HepG2 (cell line): ENCODE data around the gene C20orf204. TPM values are rescaled to one million over a fixed set of nuclear protein-coding genes. Genes with fewer than 3 reads are reported as not detected.
A peak's percentile ranks its signal among the peaks of the same experiment; 100 is the strongest.

Experiments used
- DMAP1 ChIP-seq: IDR thresholded peaks from 2 replicates; pipeline ENCODE4 v1.6.1; 2016
- FOSL1 ChIP-seq: sonication (generic); formaldehyde crosslinking; IDR thresholded peaks from 2 replicates; pipeline ENCODE4 v1.9.0; 2021; ENCODE audit warnings: missing genetic modification reagents, borderline replicate concordance
- HOXA7 ChIP-seq: sonication (generic); formaldehyde crosslinking; IDR thresholded peaks from 2 replicates; pipeline ENCODE4 v1.8.1; 2022; ENCODE audit warnings: mild to moderate bottlenecking, missing genetic modification reagents, moderate library complexity
- MAF1 ChIP-seq: sonication (generic); formaldehyde crosslinking; IDR thresholded peaks from 2 replicates; pipeline ENCODE4 v1.5.0; 2020; ENCODE audit warnings: missing genetic modification reagents, borderline replicate concordance
- NPAS2 ChIP-seq: sonication (generic); formaldehyde crosslinking; IDR thresholded peaks from 2 replicates; pipeline ENCODE4 v1.8.0; 2022; ENCODE audit warnings: mild to moderate bottlenecking, missing genetic modification reagents, borderline replicate concordance
- PCBP2 ChIP-seq: fragments of 200-400 bp; formaldehyde crosslinking; optimal IDR thresholded peaks from 2 replicates; pipeline ENCODE3; 2018; ENCODE audit warnings: low read length, low read depth; ENCODE audit not compliant: poor library complexity, severe bottlenecking
- PHF20 ChIP-seq: sonication (generic); formaldehyde crosslinking; IDR thresholded peaks from 2 replicates; pipeline ENCODE4 v1.5.0; 2020; ENCODE audit warnings: mild to moderate bottlenecking, missing genetic modification reagents
- POGZ ChIP-seq: sonication (generic); formaldehyde crosslinking; IDR thresholded peaks from 2 replicates; pipeline ENCODE4 v1.4.0; 2020; ENCODE audit warnings: mild to moderate bottlenecking, missing genetic modification reagents
- RFXAP ChIP-seq: sonication (generic); formaldehyde crosslinking; IDR thresholded peaks from 2 replicates; pipeline ENCODE4 v1.4.0; 2020; ENCODE audit warnings: missing genetic modification reagents, borderline replicate concordance
- ZEB1 ChIP-seq: IDR thresholded peaks from 2 replicates; pipeline ENCODE4 v1.6.1; 2012; ENCODE audit warnings: mild to moderate bottlenecking, low read depth, inconsistent platforms; ENCODE audit not compliant: insufficient replicate concordance
- ZNF235 ChIP-seq: sonication (generic); formaldehyde crosslinking; IDR thresholded peaks from 2 replicates; pipeline ENCODE4 v1.8.1; 2023; ENCODE audit warnings: mild to moderate bottlenecking, missing genetic modification reagents, borderline replicate concordance
- ZNF281 ChIP-seq: sonication (generic); formaldehyde crosslinking; IDR thresholded peaks from 2 replicates; pipeline ENCODE4 v1.4.0; 2020; ENCODE audit warnings: missing genetic modification reagents, borderline replicate concordance
- ZNF337 ChIP-seq: sonication (generic); formaldehyde crosslinking; IDR thresholded peaks from 2 replicates; pipeline ENCODE4 v1.5.1; 2020; ENCODE audit warnings: missing genetic modification reagents, low read depth, mild to moderate bottlenecking, borderline replicate concordance
- ZNF512B ChIP-seq: sonication (generic); formaldehyde crosslinking; IDR thresholded peaks from 2 replicates; pipeline ENCODE4 v1.5.1; 2020; ENCODE audit warnings: missing genetic modification reagents, mild to moderate bottlenecking, borderline replicate concordance
- ZNF713 ChIP-seq: sonication (generic); formaldehyde crosslinking; IDR thresholded peaks from 2 replicates; pipeline ENCODE4 v1.4.0; 2020; ENCODE audit warnings: mild to moderate bottlenecking, missing genetic modification reagents
- ZNF766 ChIP-seq: sonication (generic); formaldehyde crosslinking; IDR thresholded peaks from 2 replicates; pipeline ENCODE4 v1.5.0; 2020; ENCODE audit warnings: missing genetic modification reagents, borderline replicate concordance
- ZNF792 ChIP-seq: IDR thresholded peaks from 2 replicates; pipeline ENCODE4 v1.6.1; 2016
- polyA plus RNA-seq, 8 experiments: library from polyadenylated mRNA; depleted of rRNA in 3 of 8; stranded (reverse) in 7 of 8; unstranded in 1 of 8; fragments of >200 nt; fragmentation: Illumina TruSeq in 4 of 8; extraction: Trizol in 4 of 8; gene quantifications; 2 replicates each; pipeline versions ENCODE4 v1.2.1 to v1.2.3, GENCODE V29; 2011 to 2016; ENCODE audit warnings: low read depth in 4 of 8, missing spikeins in 1 of 8, mixed read lengths in 1 of 8; ENCODE audit not compliant: insufficient read depth in 1 of 8
- total RNA-seq, 5 experiments: library from RNA; depleted of rRNA; stranded (reverse); fragments of >200 nt; fragmentation: Illumina TruSeq; extraction: Trizol; gene quantifications; 2 replicates each; pipeline ENCODE4 v1.2.3, GENCODE V29; 2016; ENCODE audit warnings: low read depth in 1 of 5
- TF ChIP-seq, protein P1 (sequence below): sonication (generic); formaldehyde crosslinking; IDR thresholded peaks from 2 replicates; pipeline ENCODE4 v1.4.0; 2020; ENCODE audit warnings: mild to moderate bottlenecking, missing genetic modification reagents, borderline replicate concordance
- TF ChIP-seq, protein P2 (sequence below): sonication (generic); formaldehyde crosslinking; IDR thresholded peaks from 2 replicates; pipeline ENCODE4 v1.5.0; 2020; ENCODE audit warnings: mild to moderate bottlenecking, missing genetic modification reagents, borderline replicate concordance

Gene C20orf204
- total and polyA plus RNA-seq, 2 of the 13 experiments (the other 11 are each of a cell fraction or from before 2014, with no cell fraction given) = 22.1 to 80.0 TPM

DNA sequence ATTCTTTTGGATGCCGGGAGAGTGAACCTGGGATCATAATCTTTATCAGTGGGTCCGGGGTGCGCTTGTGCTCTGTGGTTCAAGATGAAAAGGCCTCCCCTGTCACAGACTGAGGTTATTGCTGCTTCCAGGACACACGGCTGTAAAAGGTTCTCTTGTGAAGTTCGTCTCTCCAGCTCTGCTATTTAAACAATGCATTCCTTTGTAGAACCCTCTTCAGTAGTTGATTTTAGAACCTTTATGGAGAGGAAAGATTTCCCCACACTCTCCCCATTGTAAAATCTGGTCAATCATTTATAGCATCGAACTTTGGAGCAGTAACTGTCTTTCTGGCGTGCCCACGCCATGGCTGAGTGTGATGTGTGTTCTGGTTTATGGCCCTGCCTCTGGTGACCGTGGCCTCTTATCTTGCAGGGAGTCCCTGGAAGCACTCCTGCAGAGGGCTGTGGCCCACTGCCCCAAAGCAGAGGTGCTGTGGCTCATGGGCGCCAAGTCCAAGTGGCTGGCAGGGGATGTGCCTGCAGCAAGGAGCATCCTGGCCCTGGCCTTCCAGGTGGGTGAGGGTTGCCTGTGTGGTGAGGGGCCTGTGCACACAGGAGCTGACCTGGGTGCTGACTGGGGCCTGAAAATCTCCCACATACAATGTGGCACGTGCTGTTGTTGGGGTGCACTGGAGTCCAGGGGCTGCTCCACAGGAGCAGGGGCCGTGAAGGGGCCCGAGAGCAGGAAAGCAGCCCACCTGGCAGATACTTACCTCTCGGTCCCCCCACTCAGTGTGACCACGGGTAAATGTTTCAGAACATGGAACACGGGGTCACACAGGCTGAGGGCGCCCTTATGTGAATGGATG is 11.6 kb upstream of the C20orf204 start (continued):
- TF ChIP-seq ZNF281 = peak; percentile 26; the same call in 1 of the 2 replicates
- TF ChIP-seq MAF1 (CRISPR knock-in tag) = no peak
- no peak for TF ChIP-seq ZNF713
- TF ChIP-seq PCBP2 = no peak
- no peak for TF ChIP-seq HOXA7
- TF ChIP-seq NPAS2 (CRISPR knock-in tag) = no peak
- TF ChIP-seq ZEB1 = no peak
- peak; percentile 94; the same call in 1 of the 2 replicates for TF ChIP-seq ZNF337 (CRISPR knock-in tag)
- TF ChIP-seq ZNF512B (CRISPR knock-in tag) = 0 out of 2 replicates have a peak, but pooled peaks have one; percentile 32
- TF ChIP-seq ZNF792 (CRISPR knock-in tag) = no peak; the same call in 1 of the 2 replicates
- TF ChIP-seq, protein P1, sequence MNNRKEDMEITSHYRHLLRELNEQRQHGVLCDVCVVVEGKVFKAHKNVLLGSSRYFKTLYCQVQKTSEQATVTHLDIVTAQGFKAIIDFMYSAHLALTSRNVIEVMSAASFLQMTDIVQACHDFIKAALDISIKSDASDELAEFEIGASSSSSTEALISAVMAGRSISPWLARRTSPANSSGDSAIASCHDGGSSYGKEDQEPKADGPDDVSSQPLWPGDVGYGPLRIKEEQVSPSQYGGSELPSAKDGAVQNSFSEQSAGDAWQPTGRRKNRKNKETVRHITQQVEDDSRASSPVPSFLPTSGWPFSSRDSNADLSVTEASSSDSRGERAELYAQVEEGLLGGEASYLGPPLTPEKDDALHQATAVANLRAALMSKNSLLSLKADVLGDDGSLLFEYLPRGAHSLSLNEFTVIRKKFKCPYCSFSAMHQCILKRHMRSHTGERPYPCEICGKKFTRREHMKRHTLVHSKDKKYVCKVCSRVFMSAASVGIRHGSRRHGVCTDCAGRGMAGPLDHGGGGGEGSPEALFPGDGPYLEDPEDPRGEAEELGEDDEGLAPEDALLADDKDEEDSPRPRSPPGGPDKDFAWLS = peak; percentile 90; the same call in 1 of the 2 replicates
- TF ChIP-seq, protein P2, sequence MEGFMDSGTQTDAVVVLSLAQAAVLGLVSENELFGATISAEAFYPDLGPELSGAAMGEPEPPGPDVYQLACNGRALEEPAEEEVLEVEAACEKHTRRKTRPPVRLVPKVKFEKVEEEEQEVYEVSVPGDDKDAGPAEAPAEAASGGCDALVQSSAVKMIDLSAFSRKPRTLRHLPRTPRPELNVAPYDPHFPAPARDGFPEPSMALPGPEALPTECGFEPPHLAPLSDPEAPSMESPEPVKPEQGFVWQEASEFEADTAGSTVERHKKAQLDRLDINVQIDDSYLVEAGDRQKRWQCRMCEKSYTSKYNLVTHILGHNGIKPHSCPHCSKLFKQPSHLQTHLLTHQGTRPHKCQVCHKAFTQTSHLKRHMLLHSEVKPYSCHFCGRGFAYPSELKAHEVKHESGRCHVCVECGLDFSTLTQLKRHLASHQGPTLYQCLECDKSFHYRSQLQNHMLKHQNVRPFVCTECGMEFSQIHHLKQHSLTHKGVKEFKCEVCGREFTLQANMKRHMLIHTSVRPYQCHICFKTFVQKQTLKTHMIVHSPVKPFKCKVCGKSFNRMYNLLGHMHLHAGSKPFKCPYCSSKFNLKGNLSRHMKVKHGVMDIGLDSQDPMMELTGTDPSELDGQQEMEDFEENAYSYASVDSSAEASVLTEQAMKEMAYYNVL (CRISPR knock-in tag) = peak; percentile 89
- no peak for TF ChIP-seq ZNF766
- no peak for TF ChIP-seq RFXAP (CRISPR knock-in tag)
- TF ChIP-seq POGZ (CRISPR knock-in tag) = peak; percentile 5; the same call in 1 of the 2 replicates
- TF ChIP-seq PHF20 (CRISPR knock-in tag) = 0 out of 2 replicates have a peak, but pooled peaks have one; percentile 35
- TF ChIP-seq FOSL1 (CRISPR knock-in tag) = no peak
- TF ChIP-seq DMAP1 (CRISPR knock-in tag) = peak; percentile 71
- no peak for TF ChIP-seq ZNF235 (CRISPR knock-in tag)
